Mucosa of gallbladder (tissue), 1 donor: ENCODE results near the gene EXO1. TPM values are rescaled to one million over a fixed set of nuclear protein-coding genes. Genes with fewer than 3 reads are reported as not detected.

Experiments
- DNase-seq: peaks from one replicate; pipeline ENCODE4 v3.0.0-alpha.2; 2020; ENCODE audit warnings: low spot score
- total RNA-seq: library from RNA; stranded (reverse); gene quantifications from one replicate; pipeline ENCODE4 v1.2.1, GENCODE V29; 2021
- donor health status: DM: no; HTN: no; CAD: no.

The EXO1 gene
- total RNA-seq, 1 donor from 2014 or later, result 1.8 TPM

DNA sequence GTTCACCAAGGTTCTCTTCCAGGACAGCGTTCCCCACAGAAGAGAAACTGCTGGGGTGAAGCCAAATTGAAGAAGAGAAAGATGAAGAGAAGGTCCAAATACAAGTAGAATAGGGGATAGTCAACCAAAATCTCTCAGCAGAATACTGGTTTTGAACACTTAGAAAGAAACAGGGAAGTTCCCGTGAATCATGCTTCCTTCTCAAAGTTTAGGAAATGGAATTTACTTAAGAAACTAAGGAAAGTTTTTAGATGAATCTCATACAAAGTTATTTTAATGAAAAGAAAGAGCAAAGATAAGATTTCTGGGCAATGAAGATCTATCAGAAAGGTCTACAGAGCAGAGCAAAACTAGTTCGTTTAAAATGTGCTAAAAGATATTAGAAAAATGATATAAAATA lies 43.3 kb downstream of the EXO1 start:
- no peak for DNase-seq

DNA sequence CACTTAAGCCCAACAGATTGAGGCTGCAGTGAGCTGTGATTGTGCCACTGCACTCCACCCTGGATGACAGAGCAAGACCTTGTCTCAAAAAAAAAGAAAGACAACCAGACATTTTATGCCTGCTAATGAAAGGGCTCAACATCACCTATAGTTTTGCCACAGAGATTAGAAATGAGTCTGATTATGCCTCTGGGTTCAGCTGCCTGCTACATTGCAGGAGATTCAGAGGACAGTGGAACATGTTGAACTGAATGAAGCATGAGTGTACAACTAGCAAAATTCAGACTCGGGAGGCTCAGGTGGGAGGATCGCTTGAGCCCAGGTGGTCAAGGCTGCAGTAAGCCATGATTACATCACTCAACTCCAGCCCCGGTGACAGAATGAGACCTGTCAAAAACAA lies 46.0 kb downstream of the EXO1 start:
- no peak for DNase-seq

DNA sequence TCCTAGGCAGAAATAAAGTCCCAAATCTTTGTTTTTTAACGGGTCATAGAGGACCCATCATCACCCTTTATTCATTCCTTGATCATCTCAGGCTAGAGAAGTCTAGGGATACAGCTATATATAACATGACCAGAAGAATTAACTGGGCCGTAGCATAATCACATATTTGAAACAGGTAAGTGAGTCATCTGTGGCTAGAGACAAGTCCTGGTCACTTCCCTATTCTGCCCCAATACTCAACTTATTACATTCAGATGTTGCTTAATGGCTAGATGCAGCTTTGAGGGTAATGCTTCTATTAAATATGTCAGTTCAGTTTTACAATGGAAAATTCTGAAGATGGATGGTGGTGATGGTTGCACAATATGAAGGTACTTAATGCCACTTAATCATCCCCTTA lies 47.0 kb downstream of the EXO1 start:
- DNase-seq, result no peak

DNA sequence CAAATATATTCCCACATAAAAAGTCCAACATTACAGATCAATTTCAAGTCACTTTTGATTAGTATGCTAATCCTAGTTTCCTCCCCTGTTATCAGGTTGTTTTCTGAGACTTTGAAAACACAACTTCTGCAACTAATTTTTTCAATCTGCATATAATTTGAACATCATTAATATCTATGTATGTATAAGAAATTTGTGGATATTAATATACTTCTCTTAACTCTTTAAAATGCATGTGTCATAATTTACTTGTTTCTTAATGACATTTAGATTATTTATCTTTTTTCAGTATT lies 48.6 kb downstream of the EXO1 start:
- DNase-seq, result no peak

DNA sequence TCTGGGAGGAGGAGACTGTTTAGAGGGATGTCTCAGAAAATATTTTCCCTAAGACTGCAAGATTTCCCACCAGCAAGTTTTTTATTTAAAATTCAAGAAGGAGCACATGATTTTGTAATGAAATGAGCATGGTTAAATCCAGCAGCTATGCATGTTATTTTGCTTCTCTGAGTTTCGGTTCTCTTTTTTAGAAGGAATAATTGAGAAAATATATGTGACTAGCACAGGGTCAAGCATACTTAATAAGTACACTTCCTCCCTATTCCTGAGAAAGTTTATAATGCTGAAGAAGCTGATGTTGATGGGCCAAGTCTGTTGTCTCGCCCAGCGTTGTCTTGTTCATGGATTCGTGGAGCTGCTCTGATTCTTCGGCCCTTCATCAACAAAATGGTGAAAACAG lies 51.2 kb downstream of the EXO1 start:
- DNase-seq, result no peak

DNA sequence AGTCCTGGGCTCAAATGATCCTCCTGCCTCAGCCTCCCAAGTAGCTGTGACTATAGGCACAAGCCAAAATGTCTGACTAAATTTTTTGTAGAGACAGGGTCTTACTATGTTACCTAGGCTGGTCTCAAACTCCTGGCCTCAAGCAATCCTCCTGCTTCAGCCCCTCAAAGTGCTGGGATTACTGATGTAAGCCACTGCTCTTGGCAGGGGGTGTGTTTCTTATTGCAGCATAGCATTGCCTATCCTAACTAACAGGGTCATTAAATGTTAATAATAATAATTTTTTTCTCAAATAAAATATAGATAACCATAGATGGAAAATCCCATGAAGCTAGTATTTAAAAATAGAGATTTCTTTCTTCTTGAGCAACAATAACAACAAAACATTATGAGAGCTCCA lies 52.4 kb downstream of the EXO1 start:
- no peak for DNase-seq

DNA sequence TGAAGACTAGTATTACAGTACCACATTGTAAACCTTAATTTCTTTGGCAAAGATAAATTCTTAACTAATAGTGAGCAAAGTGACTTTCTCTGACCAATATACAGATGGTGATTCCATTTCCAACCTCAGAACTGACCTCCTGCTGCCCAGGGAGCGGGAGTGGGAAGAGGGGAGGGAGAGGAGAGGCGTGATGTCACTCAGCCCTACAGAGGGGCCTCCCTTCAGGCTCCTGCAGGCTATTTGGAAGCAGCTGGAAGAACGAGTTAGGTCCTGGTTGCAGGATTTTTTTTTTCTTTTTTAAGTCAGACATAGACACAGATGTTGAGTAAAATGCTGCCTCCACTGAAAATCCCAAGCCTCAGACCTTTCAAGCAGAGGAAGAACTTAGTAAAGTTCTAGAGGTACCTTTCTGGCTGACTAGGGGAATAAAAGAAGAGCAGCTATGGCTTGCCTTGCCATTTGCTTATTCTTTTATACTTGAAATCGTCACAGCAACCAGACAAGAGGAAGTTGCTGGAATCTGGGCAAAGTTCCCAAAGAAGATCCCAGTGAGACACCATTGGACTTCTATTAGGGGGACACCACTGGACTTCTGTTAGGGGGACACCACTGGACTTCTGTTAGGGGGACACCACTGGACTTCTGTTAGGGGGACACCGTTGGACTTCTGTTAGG lies 54.5 kb downstream of the EXO1 start:
- DNase-seq, result no peak

DNA sequence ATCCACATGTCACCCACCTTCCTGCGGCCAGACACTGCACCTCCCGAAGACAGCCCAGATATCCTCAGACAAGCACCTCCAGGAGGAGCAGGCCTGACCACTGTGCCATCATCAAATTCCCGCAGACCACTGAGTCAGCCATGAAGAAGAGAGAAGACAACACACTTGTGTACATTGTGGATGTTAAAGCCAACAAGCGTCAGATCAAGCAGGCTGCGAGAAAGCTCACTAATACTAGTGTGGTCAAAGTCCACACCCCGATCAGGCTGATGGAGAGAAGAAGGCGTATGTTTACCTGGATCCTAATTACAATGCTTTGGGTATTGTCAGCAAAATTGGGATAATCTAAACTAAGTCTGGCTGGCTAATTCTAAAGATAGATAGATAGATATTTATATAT lies 68.2 kb downstream of the EXO1 start:
- DNase-seq, result no peak

DNA sequence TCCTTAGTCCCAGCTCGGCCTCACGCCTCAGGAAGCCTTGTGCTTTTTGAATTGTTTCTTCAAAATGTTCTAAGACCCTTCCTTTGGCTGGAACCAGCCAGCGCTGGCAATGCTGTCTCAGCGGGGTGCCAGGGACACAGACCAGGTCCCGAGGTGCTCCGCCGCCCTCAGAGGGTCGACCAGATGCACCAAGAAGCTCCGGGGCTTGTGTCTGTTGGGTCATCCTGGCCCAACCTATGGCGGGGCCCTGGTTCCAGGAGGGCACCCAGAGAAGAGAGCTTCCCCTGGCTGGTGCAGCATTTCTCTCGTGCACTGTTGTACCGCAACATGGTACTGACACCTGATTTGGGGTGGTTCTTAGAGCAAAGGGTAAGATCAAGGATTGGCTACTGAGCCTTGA lies 69.5 kb downstream of the EXO1 start:
- DNase-seq, result no peak

DNA sequence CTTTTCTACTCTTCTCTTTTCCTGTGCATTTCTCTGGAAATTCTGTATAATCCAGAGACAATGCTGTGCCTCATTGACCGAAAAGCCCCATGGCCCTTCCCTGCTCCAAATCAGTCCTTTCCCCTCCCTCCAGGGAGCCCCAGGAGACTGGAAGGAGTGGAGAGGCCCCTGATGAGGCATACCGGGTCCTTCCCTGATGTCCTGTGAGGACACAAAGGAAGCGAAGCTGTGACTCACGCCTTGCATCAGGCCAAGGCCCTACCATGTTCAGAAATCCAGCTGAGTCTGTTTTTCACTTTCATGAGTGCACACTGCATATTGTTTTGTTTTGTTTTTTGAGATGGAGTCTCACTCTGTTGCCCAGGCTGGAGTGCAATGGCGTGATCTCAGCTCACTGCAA lies 70.9 kb downstream of the EXO1 start:
- no peak for DNase-seq

DNA sequence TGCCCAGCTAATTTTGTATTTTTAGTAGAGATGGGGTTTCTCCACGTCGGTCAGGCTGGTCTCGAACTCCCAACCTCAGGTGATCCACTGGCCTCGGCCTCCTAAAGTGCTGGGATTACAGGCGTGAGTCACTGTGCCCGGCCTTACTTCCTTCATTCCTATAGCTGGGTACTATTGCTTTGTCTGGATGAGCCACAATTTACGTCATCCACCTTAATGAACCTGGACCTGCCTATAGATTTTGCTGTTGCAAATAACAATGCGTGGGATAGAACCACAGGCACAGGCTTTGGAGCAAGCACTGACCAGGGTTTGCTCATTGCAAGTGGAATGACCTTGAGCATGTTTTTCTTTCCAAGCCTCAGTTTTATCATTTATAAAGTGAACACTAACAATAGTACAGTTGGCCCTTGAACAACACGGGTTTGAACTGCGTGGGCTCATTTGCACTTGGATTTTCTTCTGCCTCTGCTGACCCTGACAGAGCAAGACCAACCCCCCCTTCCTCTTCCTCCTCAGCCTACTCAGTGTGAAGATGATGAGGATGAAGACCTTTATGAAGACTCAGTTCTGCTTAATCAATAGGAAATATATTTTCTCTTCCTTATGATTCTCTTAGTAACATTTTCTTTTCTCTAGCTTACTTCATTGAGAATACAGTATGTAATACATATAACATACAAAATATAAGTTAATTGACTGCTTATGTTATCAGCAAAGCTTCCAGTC lies 76.2 kb downstream of the EXO1 start:
- no peak for DNase-seq

DNA sequence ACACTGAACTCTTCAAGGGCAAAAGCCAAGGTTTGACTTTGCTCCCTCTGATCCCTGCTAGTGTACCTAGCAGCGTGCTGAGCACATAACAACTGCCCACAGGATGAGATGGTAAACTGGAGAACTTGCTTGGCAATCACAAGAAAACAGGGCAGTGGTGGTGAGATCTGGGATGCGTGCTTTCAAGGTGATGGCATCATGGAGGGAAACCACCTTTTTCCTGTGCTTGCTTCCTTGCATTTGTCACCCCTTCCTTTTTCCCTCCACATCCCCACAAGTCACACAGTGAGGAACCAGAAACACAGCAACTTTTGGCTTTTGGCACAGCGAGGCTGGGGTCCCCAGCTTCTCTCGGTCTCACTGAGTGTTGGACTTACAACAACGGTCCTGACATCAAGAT lies 78.1 kb downstream of the EXO1 start:
- no peak for DNase-seq

DNA sequence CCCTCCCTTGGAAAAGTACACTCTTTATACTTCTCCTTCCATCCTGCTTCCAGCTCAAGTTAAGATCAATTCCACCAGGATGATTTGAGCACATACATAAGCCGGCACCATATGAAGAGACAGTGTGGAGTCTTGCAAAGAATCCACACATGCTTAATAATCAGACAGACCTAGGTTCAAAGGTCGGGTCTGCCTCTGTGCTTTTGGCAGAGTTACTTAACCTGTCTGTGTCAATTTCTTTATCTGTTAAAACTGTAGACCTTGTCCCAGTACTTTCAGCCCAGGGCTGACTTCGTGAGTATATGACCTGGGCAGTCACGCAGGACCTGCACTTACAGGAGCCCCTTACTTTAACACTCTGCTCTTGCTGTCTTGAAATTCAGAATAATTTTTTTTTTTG lies 79.3 kb downstream of the EXO1 start:
- DNase-seq, result no peak

DNA sequence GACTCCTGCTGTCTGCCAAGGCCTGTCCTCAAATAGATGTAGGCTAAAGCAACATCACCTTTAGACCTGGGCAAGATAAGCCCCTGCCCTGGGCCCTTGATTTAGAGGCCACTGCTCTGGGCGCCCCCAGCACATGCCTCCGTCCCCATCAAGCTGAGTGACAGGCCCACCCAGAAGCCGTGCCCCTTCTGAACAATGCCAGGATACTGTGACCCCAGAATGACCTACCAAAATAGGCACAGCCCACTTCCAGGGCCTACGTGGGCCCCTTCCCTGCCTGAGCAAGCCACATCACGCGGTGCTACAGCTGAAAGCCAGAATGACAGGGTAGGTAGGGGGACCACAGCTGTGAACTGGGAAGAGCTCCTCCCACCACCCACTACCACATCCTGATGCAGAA lies 84.8 kb downstream of the EXO1 start:
- DNase-seq, result no peak

DNA sequence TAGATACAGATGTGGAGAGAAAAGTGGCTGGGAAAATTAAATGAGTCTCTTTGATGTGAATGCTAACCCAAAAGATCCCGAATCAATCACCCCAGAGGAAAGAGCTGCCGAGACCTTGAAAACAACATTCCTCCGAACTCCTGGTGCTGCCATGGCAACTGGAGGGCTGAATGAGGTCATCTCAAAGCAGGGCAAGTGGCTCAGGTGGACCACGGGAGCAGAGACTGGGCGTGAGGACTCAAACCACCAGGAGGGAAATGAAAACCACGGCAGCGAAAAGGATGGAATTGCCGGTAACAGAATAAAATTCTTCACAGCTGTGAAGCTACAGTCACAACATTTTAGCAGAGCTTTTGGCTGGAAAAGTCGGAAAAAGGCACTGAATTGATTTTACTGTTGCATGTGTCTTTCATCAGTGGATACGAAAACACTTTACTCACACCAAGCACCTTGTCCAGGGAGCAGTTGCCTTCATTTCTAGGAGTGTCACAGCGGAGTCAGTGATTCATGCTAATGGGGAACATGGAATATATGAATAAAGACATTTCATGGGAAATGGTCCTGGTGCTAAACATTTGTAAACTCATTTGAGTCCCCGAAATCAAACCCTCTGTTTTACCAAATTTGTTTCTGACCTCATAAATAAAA lies 86.3 kb downstream of the EXO1 start:
- no peak for DNase-seq

DNA sequence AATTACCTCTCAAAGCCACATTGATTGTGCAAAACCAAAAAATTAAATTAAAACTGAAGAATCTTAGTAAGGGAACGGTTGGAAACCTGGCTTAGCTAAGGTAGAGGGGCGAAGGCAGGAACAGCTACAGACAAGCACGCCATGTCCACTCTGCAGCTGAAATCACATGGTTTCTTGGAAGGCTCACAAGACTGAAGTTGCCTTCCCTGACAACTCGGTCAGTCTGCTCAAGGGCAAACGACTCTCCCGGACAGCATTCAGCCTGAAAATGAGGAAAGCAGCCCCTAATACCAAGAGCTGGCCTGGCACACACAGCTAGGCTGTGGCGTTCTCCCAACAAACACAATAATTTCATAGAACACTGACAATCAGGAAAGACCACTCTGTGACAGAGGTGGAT lies 86.9 kb downstream of the EXO1 start:
- no peak for DNase-seq

Other genes with a start within 250 kb of the EXO1 start
- gene CHML, start 207.8 kb upstream of the EXO1 start, total RNA-seq, result 10.8 TPM
- 13.0 TPM for gene OPN3, start 207.8 kb upstream of the EXO1 start, total RNA-seq
- gene WDR64, start 195.9 kb upstream of the EXO1 start, total RNA-seq, result not detected
- not detected for gene BECN2, start 109.6 kb downstream of the EXO1 start, total RNA-seq
- gene MAP1LC3C, start 150.9 kb downstream of the EXO1 start, total RNA-seq, result 1.2 TPM